Psoas muscle (tissue), 8 donors: ENCODE data around the gene LMBR1L. TPM values are rescaled to one million over a fixed set of nuclear protein-coding genes. Genes with fewer than 3 reads are reported as not detected.

Experiments used
- ATAC-seq, 4 donors: fragments of 200-7000 bp; cut with Tn5 transposase; one replicate each; pipeline ENCODE4 v1.9.1; 2020; ENCODE audit warnings: moderate library complexity in 3 of 4, mild to moderate bottlenecking in 2 of 4
- DNase-seq, 2 donors: peaks; one replicate each; pipeline ENCODE4 v3.0.0-alpha.2; 2020
- H3K27ac ChIP-seq: fragments of 200-600 bp; one replicate; pipeline ENCODE4 v1.8.0; 2022
- H3K27me3 ChIP-seq, 3 donors: fragments of 200-600 bp in 1 of 3; one replicate each; pipeline versions ENCODE4 v1.6.1 to v1.8.0; 2013 to 2022; ENCODE audit warnings: low read length in 2 of 3, mild to moderate bottlenecking in 2 of 3, moderate library complexity in 1 of 3; ENCODE audit not compliant: insufficient read depth in 3 of 3
- H3K36me3 ChIP-seq, 2 donors: fragments of 200-600 bp in 1 of 2; one replicate each; pipeline versions ENCODE4 v1.6.1 to v1.8.0; 2013 to 2022; ENCODE audit warnings: low read depth in 1 of 2, mild to moderate bottlenecking in 1 of 2, moderate library complexity in 1 of 2; ENCODE audit not compliant: insufficient read depth in 1 of 2
- H3K4me1 ChIP-seq: fragments of 200-600 bp; one replicate; pipeline ENCODE4 v1.8.0; 2022
- H3K4me3 ChIP-seq: fragments of 200-600 bp; one replicate; pipeline ENCODE4 v1.8.0; 2022; ENCODE audit warnings: mild to moderate bottlenecking
- H3K9me3 ChIP-seq: fragments of 200-600 bp; one replicate; pipeline ENCODE4 v1.8.0; 2022
- CTCF ChIP-seq: fragments of 200-600 bp; IDR thresholded peaks from one replicate; pipeline ENCODE4 v1.8.0; 2022; ENCODE audit warnings: antibody characterized with exemption
- WGBS, 3 donors: extraction: QIAGEN DNeasy Blood & Tissue Kit; methylation state at CpG; one replicate each; pipeline versions ENCODE4 v1.1.6 to v1.1.7; 2013; 5-methylcytosine and 5-hydroxymethylcytosine counted together
- intact Hi-C, 2 donors: fragments of 100-400 bp; cut with DNase I; formaldehyde crosslinking; loops; one replicate each; pipeline versions ENCODE4 v1.11.0 to v1.14.2; 2022
- polyA plus RNA-seq, 3 donors: library from polyadenylated mRNA; stranded (reverse); fragments of 200-250 nt; gene quantifications; one replicate each; pipeline ENCODE4 v1.2.3, GENCODE V29; 2013
- total RNA-seq, 4 donors: library from RNA; stranded (reverse); fragmentation: NEBNext Ultra II Directional in 2 of 4; extraction: Animal tissue kit (Norgen Biotek cat#: 25700) in 2 of 4; gene quantifications; one replicate each; pipeline versions ENCODE4 v1.2.1 to v1.2.4, GENCODE V29; 2021 to 2023
- donor health status: healthy with polysubstance abuse.
- donor health status: DM: no; HTN: no; CAD: no; lungs with moderate emphysema.
- donor health status: Bipolar disorder and iron deficiency.
- donor health status: healthy.
- donor health status: DM: yes; HTN: yes; CAD: no.
- donor health status: DM: no; HTN: no; CAD: no.
- donor health status: DM: no; HTN: no; CAD: no.
- donor health status: DM: yes; HTN: yes; CAD: no.

The LMBR1L gene
- total and polyA plus RNA-seq, 7 donors: 13.3 to 27.3 (median 16.8) TPM

DNA sequence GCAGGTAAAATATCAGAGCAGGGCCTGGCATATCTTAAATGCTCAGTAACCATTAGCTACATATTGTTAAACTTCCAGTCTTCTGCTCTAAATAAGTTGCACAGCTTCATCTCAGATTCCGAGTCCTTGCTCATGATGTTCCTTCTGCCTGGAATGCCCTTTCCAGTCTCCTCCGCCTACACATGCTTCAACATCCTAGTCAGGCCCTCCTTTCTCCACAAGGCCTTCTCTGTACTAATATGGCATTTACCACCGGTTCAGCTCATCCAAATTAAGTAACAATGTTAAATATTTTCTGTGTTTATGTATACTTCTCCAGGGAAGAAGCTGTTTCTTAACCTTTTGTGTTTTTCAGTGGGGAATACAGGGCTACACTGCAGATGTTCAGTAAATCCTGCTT lies 24.5 kb downstream of the LMBR1L start:
- Histone ChIP-seq H3K27me3 (peaks cover 0 to 19% (median 11%) of the 10 kb centered on the region in 3 donors), H3K36me3 (no peaks in the 10 kb centered on the region), H3K4me1 (peaks cover 5% of the 10 kb centered on the region), H3K9me3 (no peaks in the 10 kb centered on the region), H3K4me3 (no peak overlapping the region), H3K27ac (no peak overlapping the region)
- intact Hi-C loops: loop anchor here (5.0 kb wide), 2 partner anchors 36 to 146 kb away; no protein-coding TSS in a partner anchor
- no peak for TF ChIP-seq CTCF
- ATAC-seq (no peak), DNase-seq (no peak)
- WGBS, 3 donors: 71 to 73% (median 72%) methylated on average over 3 of the region's 3 CpGs

DNA sequence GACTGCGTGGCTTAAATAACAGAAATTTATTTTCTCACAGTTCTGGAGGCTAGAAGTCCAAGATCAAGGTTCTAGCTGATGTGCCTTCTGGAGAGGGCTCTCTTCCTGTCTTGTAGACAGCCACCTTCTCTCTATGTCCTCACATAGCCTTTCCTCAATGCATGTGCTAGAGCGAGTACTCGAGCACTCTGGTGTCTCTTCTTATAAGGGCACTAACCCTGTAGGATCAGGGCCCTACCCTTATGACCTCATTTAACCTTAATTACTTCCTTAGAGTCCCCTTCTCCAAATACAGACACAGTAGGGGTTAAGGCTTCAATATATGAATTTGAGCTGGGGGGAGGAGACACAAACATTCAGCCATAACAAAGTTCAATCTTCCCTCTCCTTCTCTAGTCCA lies 26.2 kb downstream of the LMBR1L start:
- H3K9me3 ChIP-seq: no peaks in the 10 kb centered on the region
- no peak overlapping the region for H3K27ac ChIP-seq
- H3K36me3 ChIP-seq: no peaks in the 10 kb centered on the region
- WGBS, 3 donors: 98 to 99% (median 98%) methylated on average over 3 of the region's 3 CpGs
- intact Hi-C loops: no loop called here
- no peak for TF ChIP-seq CTCF
- no peak for ATAC-seq
- peaks cover 0 to 7% (median 5%) of the 10 kb centered on the region in 3 donors for H3K27me3 ChIP-seq
- H3K4me1 ChIP-seq: no peaks in the 10 kb centered on the region
- H3K4me3 ChIP-seq: no peak overlapping the region
- no peak for DNase-seq

- 36 to 44% (median 40%) methylated on average over 1 of the region's 1 CpG for WGBS, 3 donors
- Histone ChIP-seq H3K9me3 (no peaks in the 10 kb centered on the region), H3K27me3 (no peaks in the 10 kb centered on the region), H3K4me1 (no peaks in the 10 kb centered on the region), H3K4me3 (no peak overlapping the region), H3K27ac (no peak overlapping the region), H3K36me3 (no peaks in the 10 kb centered on the region)
- ATAC-seq (no peak), DNase-seq (no peak)
- TF ChIP-seq CTCF: no peak
- intact Hi-C loops: loop anchor here in 1 of 2 donors (5.0 kb wide), 1 partner anchor 33 kb away; the partner anchor contains the start of gene LMBR1L
Observed at GRCh38 chr12:49079793-49080192, 30.9 kb downstream of the LMBR1L start.

DNA sequence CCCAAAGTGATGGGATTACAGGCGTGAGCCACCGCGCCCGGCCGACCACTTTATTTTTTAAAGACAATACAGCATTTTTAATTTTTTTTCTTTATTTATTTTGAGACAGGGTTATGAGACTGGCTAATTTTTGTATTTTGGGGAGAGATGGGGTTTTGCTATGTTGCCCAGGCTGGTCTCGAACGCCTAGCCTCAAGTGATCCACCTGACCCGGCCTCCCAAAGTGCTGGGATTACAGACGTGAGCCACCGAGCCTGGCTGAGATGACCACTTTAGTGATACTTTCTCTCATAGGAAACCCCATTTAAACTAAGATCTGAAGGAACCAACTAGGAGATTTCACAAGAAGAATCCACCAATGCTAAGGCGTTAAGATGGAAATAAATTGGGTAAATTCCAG lies 39.7 kb downstream of the LMBR1L start:
- no peaks in the 10 kb centered on the region for H3K36me3 ChIP-seq
- no peak overlapping the region for H3K27ac ChIP-seq
- no peak for TF ChIP-seq CTCF
- no peaks in the 10 kb centered on the region for H3K9me3 ChIP-seq
- 90 to 95% (median 93%) methylated on average over 11 of the region's 11 CpGs for WGBS, 3 donors
- H3K27me3 ChIP-seq: no peaks in the 10 kb centered on the region
- H3K4me1 ChIP-seq: peaks cover 10% of the 10 kb centered on the region
- ATAC-seq: no peak
- intact Hi-C loops: no loop called here
- DNase-seq: no peak
- H3K4me3 ChIP-seq: no peak overlapping the region
